ENCODE data around the gene SYT9.

- TF ChIP-seq POLR2A (IDR thresholded peaks at IDR 0.05; ENCODE audit: low read depth, low read length) (no peak), POLR2AphosphoS5 (IDR thresholded peaks at IDR 0.05; ENCODE audit: low read depth, low read length) (no peak), SPI1 (IDR thresholded peaks at IDR 0.05; ENCODE audit: low read depth, low read length) (no peak)
Measured at GRCh38 chr11:7508087-7508486, 256.4 kb downstream of the SYT9 start.
